Peyer's patch (tissue), 4 donors: ENCODE data around the gene TLK1.

Experiments used
- POLR2A ChIP-seq, 2 donors: fragments of 450-650 bp; IDR thresholded peaks; one replicate each; pipeline ENCODE4 v1.5.1; 2017; ENCODE audit warnings: antibody characterized with exemption in 2 of 2, mild to moderate bottlenecking in 2 of 2, moderate library complexity in 2 of 2
- TF ChIP-seq, protein P1 (sequence below), 6 experiments: fragments of 450-650 bp in 4 of 6; fragments of 200-600 bp in 2 of 6; sonication (generic) in 1 of 6; IDR thresholded peaks; one replicate each; pipeline ENCODE4 v1.5.1; 2017 to 2019; ENCODE audit warnings: antibody characterized with exemption in 6 of 6, mild to moderate bottlenecking in 3 of 6, moderate library complexity in 1 of 6

GRCh38 chr2:171143670-171144062, 17.0 kb downstream of the TLK1 start:
- TF ChIP-seq, protein P1, sequence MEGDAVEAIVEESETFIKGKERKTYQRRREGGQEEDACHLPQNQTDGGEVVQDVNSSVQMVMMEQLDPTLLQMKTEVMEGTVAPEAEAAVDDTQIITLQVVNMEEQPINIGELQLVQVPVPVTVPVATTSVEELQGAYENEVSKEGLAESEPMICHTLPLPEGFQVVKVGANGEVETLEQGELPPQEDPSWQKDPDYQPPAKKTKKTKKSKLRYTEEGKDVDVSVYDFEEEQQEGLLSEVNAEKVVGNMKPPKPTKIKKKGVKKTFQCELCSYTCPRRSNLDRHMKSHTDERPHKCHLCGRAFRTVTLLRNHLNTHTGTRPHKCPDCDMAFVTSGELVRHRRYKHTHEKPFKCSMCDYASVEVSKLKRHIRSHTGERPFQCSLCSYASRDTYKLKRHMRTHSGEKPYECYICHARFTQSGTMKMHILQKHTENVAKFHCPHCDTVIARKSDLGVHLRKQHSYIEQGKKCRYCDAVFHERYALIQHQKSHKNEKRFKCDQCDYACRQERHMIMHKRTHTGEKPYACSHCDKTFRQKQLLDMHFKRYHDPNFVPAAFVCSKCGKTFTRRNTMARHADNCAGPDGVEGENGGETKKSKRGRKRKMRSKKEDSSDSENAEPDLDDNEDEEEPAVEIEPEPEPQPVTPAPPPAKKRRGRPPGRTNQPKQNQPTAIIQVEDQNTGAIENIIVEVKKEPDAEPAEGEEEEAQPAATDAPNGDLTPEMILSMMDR (IDR thresholded peaks at IDR 0.05) = no peak
- no peak for TF ChIP-seq POLR2A (IDR thresholded peaks at IDR 0.05)
